ENCODE data around the gene ZBTB44.

The ZBTB44 gene

GRCh38 chr11:130313383-130314183, 1.1 kb downstream of the ZBTB44 start:
- in situ Hi-C loops (cut with HindIII; ENCODE audit: low sequenced_read_pairs): no loop called here
- peak overlapping the region; percentile 81 for H3K4me3 ChIP-seq (ENCODE audit: low read depth, low read length)
- peak; percentile 27 for DNase-seq (ENCODE audit: low read depth, low spot score)
- TF ChIP-seq CTCF (IDR thresholded peaks at IDR 0.05; ENCODE audit: low read depth, low read length): no peak

- no peak overlapping the region for H3K4me3 ChIP-seq (ENCODE audit: low read depth, low read length)
- no peak for TF ChIP-seq CTCF (IDR thresholded peaks at IDR 0.05; ENCODE audit: low read depth, low read length)
- in situ Hi-C loops (cut with HindIII; ENCODE audit: low sequenced_read_pairs): no loop called here
- no peak for DNase-seq (ENCODE audit: low read depth, low spot score)
Measured at GRCh38 chr11:130312046-130312445, 2.7 kb downstream of the ZBTB44 start.

GRCh38 chr11:130310622-130311021, 4.1 kb downstream of the ZBTB44 start:
- TF ChIP-seq CTCF (IDR thresholded peaks at IDR 0.05; ENCODE audit: low read depth, low read length): no peak
- in situ Hi-C loops (cut with HindIII; ENCODE audit: low sequenced_read_pairs): no loop called here

GRCh38 chr11:130308886-130309285, 5.8 kb downstream of the ZBTB44 start:
- TF ChIP-seq CTCF (IDR thresholded peaks at IDR 0.05; ENCODE audit: low read depth, low read length): no peak

More at GRCh38 chr11:130310622-130311021, 4.1 kb downstream of the ZBTB44 start:
- DNase-seq (ENCODE audit: low read depth, low spot score): no peak
- H3K4me3 ChIP-seq (ENCODE audit: low read depth, low read length): no peak overlapping the region

GRCh38 chr11:130308059-130308458, 6.7 kb downstream of the ZBTB44 start:
- TF ChIP-seq CTCF (IDR thresholded peaks at IDR 0.05; ENCODE audit: low read depth, low read length): no peak
- DNase-seq (ENCODE audit: low read depth, low spot score): no peak
- no peak overlapping the region for H3K4me3 ChIP-seq (ENCODE audit: low read depth, low read length)
- in situ Hi-C loops (cut with HindIII; ENCODE audit: low sequenced_read_pairs): no loop called here

More at GRCh38 chr11:130308886-130309285, 5.8 kb downstream of the ZBTB44 start:
- H3K4me3 ChIP-seq (ENCODE audit: low read depth, low read length): no peak overlapping the region
- in situ Hi-C loops (cut with HindIII; ENCODE audit: low sequenced_read_pairs): no loop called here
- DNase-seq (ENCODE audit: low read depth, low spot score): no peak

- no peak overlapping the region for H3K4me3 ChIP-seq (ENCODE audit: low read depth, low read length)
- no peak for DNase-seq (ENCODE audit: low read depth, low spot score)
- in situ Hi-C loops (cut with HindIII; ENCODE audit: low sequenced_read_pairs): no loop called here
- no peak for TF ChIP-seq CTCF (IDR thresholded peaks at IDR 0.05; ENCODE audit: low read depth, low read length)
Measured at GRCh38 chr11:130304651-130305050, 10.1 kb downstream of the ZBTB44 start.

Data from astrocyte of the spinal cord (primary cell).